HEK293 (cell line): ENCODE measurements around the gene ZFP36.

Source experiments
- GLI4 ChIP-seq: fragments of 450-650 bp; formaldehyde crosslinking; IDR thresholded peaks from 2 replicates; pipeline ENCODE4 v1.5.1; 2016; ENCODE audit warnings: missing biosample characterization, missing genetic modification characterization
- GLIS1 ChIP-seq: fragments of 450-650 bp; formaldehyde crosslinking; IDR thresholded peaks from 2 replicates; pipeline ENCODE4 v1.5.1; 2016; ENCODE audit warnings: missing biosample characterization, missing genetic modification characterization
- GLIS2 ChIP-seq: fragments of 450-650 bp; formaldehyde crosslinking; IDR thresholded peaks from 2 replicates; pipeline ENCODE4 v1.5.1; 2016; ENCODE audit warnings: missing biosample characterization, missing genetic modification characterization
- IKZF3 ChIP-seq: fragments of 450-650 bp; IDR thresholded peaks from 2 replicates; pipeline ENCODE4 v1.5.0; 2018; ENCODE audit warnings: missing biosample characterization, mild to moderate bottlenecking, missing genetic modification characterization, moderate library complexity
- INSM2 ChIP-seq: fragments of 450-650 bp; formaldehyde crosslinking; IDR thresholded peaks from 2 replicates; pipeline ENCODE4 v1.5.1; 2016; ENCODE audit warnings: missing biosample characterization, missing genetic modification characterization
- OSR2 ChIP-seq: fragments of 450-650 bp; formaldehyde crosslinking; IDR thresholded peaks from 2 replicates; pipeline ENCODE4 v1.5.1; 2016; ENCODE audit warnings: missing biosample characterization, missing genetic modification characterization
- PATZ1 ChIP-seq: fragments of 450-650 bp; formaldehyde crosslinking; IDR thresholded peaks from 2 replicates; pipeline ENCODE4 v1.5.1; 2016; ENCODE audit warnings: missing biosample characterization, missing genetic modification characterization
- PRDM10 ChIP-seq: fragments of 450-650 bp; formaldehyde crosslinking; IDR thresholded peaks from 2 replicates; pipeline ENCODE4 v1.5.1; 2016; ENCODE audit warnings: missing biosample characterization, missing genetic modification characterization
- SP7 ChIP-seq: fragments of 450-650 bp; formaldehyde crosslinking; IDR thresholded peaks from 2 replicates; pipeline ENCODE4 v1.5.1; 2016; ENCODE audit warnings: missing biosample characterization, missing genetic modification characterization
- TSHZ1 ChIP-seq: fragments of 450-650 bp; formaldehyde crosslinking; IDR thresholded peaks from 2 replicates; pipeline ENCODE4 v1.5.1; 2016; ENCODE audit warnings: missing biosample characterization, missing genetic modification characterization, borderline replicate concordance
- ZBTB17 ChIP-seq: fragments of 450-650 bp; formaldehyde crosslinking; IDR thresholded peaks from 2 replicates; pipeline ENCODE4 v1.5.1; 2016; ENCODE audit warnings: missing biosample characterization, missing genetic modification characterization
- ZBTB20 ChIP-seq: fragments of 450-650 bp; formaldehyde crosslinking; IDR thresholded peaks from 2 replicates; pipeline ENCODE4 v1.5.1; 2016; ENCODE audit warnings: missing biosample characterization, missing genetic modification characterization
- ZBTB6 ChIP-seq: fragments of 450-650 bp; formaldehyde crosslinking; IDR thresholded peaks from 2 replicates; pipeline ENCODE4 v1.5.1; 2017; ENCODE audit warnings: missing biosample characterization, missing genetic modification characterization
- ZBTB8A ChIP-seq: fragments of 450-650 bp; formaldehyde crosslinking; IDR thresholded peaks from 2 replicates; pipeline ENCODE4 v1.5.1; 2016; ENCODE audit warnings: missing biosample characterization, missing genetic modification characterization
- ZEB2 ChIP-seq: fragments of 450-650 bp; formaldehyde crosslinking; IDR thresholded peaks from 2 replicates; pipeline ENCODE4 v1.5.1; 2016; ENCODE audit warnings: missing biosample characterization, missing genetic modification characterization
- ZNF112 ChIP-seq: fragments of 450-650 bp; formaldehyde crosslinking; IDR thresholded peaks from 2 replicates; pipeline ENCODE4 v1.5.0; 2017; ENCODE audit warnings: missing biosample characterization, missing genetic modification characterization
- ZNF214 ChIP-seq: fragments of 450-650 bp; formaldehyde crosslinking; IDR thresholded peaks from 2 replicates; pipeline ENCODE4 v1.5.1; 2017; ENCODE audit warnings: missing biosample characterization, mild to moderate bottlenecking, missing genetic modification characterization, borderline replicate concordance
- ZNF335 ChIP-seq: fragments of 450-650 bp; formaldehyde crosslinking; conservative IDR thresholded peaks from 2 replicates; pipeline ENCODE4 v1.5.1; 2016; ENCODE audit warnings: missing biosample characterization, missing genetic modification characterization
- ZNF341 ChIP-seq: fragments of 450-650 bp; formaldehyde crosslinking; IDR thresholded peaks from 2 replicates; pipeline ENCODE4; 2016; ENCODE audit warnings: low read depth, missing biosample characterization, missing genetic modification characterization
- ZNF423 ChIP-seq: fragments of 450-650 bp; formaldehyde crosslinking; IDR thresholded peaks from 2 replicates; pipeline ENCODE4 v1.5.1; 2016; ENCODE audit warnings: missing biosample characterization, missing genetic modification characterization
- ZNF510 ChIP-seq: fragments of 450-650 bp; formaldehyde crosslinking; IDR thresholded peaks from 2 replicates; pipeline ENCODE4 v1.5.1; 2018; ENCODE audit warnings: mild to moderate bottlenecking, missing genetic modification characterization, missing biosample characterization; ENCODE audit not compliant: insufficient replicate concordance
- ZNF521 ChIP-seq: fragments of 450-650 bp; formaldehyde crosslinking; IDR thresholded peaks from 2 replicates; pipeline ENCODE4 v1.5.1; 2017; ENCODE audit warnings: missing biosample characterization, mild to moderate bottlenecking, missing genetic modification characterization
- ZNF623 ChIP-seq: fragments of 450-650 bp; formaldehyde crosslinking; IDR thresholded peaks from 2 replicates; pipeline ENCODE4 v1.5.1; 2016; ENCODE audit warnings: missing biosample characterization, missing genetic modification characterization
- ZNF677 ChIP-seq: fragments of 450-650 bp; IDR thresholded peaks from 2 replicates; pipeline ENCODE4 v1.5.0; 2018; ENCODE audit warnings: missing biosample characterization, mild to moderate bottlenecking, missing genetic modification characterization, moderate library complexity
- ZSCAN30 ChIP-seq: fragments of 450-650 bp; IDR thresholded peaks from 2 replicates; pipeline ENCODE4 v1.5.1; 2018; ENCODE audit warnings: missing biosample characterization, mild to moderate bottlenecking, missing genetic modification characterization, moderate library complexity
- ZSCAN5A ChIP-seq: fragments of 450-650 bp; formaldehyde crosslinking; IDR thresholded peaks from 2 replicates; pipeline ENCODE4 v1.5.1; 2016; ENCODE audit warnings: missing biosample characterization, missing genetic modification characterization

ZFP36 gene

GRCh38 chr19:39428283-39429112 is 21.9 kb downstream of the ZFP36 start (continued):
- TF ChIP-seq PRDM10 (tag by site-specific recombination): peak; percentile 65
- no peak for TF ChIP-seq ZSCAN5A (tag by site-specific recombination)
- peak; percentile 83 for TF ChIP-seq GLIS1 (tag by site-specific recombination)
- TF ChIP-seq ZSCAN30 (tag by site-specific recombination): peak; percentile 18; the same call in 1 of the 2 replicates
- peak; percentile 76 for TF ChIP-seq ZBTB6
- TF ChIP-seq ZEB2: peak; percentile 55; the same call in 1 of the 2 replicates
- TF ChIP-seq IKZF3: peak; percentile 91
- TF ChIP-seq ZBTB8A (tag by site-specific recombination): no peak
- TF ChIP-seq SP7 (tag by site-specific recombination): peak; percentile 19
- TF ChIP-seq ZNF677 (tag by site-specific recombination): 0 out of 2 replicates have a peak, but pooled peaks have one; percentile 1
- peak; percentile 27; the same call in 1 of the 2 replicates for TF ChIP-seq INSM2 (tag by site-specific recombination)
- TF ChIP-seq PATZ1 (tag by site-specific recombination): peak; percentile 56
- TF ChIP-seq GLIS2 (tag by site-specific recombination): peak; percentile 57
- no peak for TF ChIP-seq ZNF112 (tag by site-specific recombination)
- TF ChIP-seq ZBTB17: peak; percentile 21; the same call in 1 of the 2 replicates
- no peak for TF ChIP-seq ZNF510
- peak; percentile 78 for TF ChIP-seq ZBTB20 (tag by site-specific recombination)
- TF ChIP-seq OSR2 (tag by site-specific recombination): peak; percentile 86
- TF ChIP-seq TSHZ1 (tag by site-specific recombination): no peak
- no peak for TF ChIP-seq ZNF423 (tag by site-specific recombination)
- TF ChIP-seq GLI4 (tag by site-specific recombination): no peak
- peak; percentile 24; the same call in 1 of the 2 replicates for TF ChIP-seq ZNF341 (tag by site-specific recombination)
- no peak for TF ChIP-seq ZNF521 (tag by site-specific recombination)
- TF ChIP-seq ZNF335: peak; percentile 40; the same call in 1 of the 2 replicates
- TF ChIP-seq ZNF623: no peak
- no peak for TF ChIP-seq ZNF214
